NOMO-1 treated with dmso at 0.1 percent for 144 hours (cell line): ENCODE measurements around the gene ST3GAL6.

Experiments used
- DNase-seq: peaks from one replicate; lab custom pipeline; 2025; ENCODE audit not compliant: unreplicated experiment; lab: John Stamatoyannopoulos, UW

ST3GAL6 gene

GRCh38 chr3:98763076-98763475, at the start of gene ST3GAL6:
ST3GAL6 (plus strand) TSS chr3:98763340; CDS start chr3:98768441, 5,101 bp downstream.
- DNase-seq: peak; percentile 77

- DNase-seq: no peak
These were observed 49.2 kb upstream of the ST3GAL6 start for GRCh38 chr3:98713984-98714383.

- DNase-seq: no peak
These were observed 45.6 kb upstream of the ST3GAL6 start for GRCh38 chr3:98717584-98717983.

GRCh38 chr3:98718730-98719129, 44.4 kb upstream of the ST3GAL6 start:
- DNase-seq: no peak

- DNase-seq: no peak
These were observed 41.4 kb upstream of the ST3GAL6 start for GRCh38 chr3:98721776-98722175.

- DNase-seq: no peak
These were observed 40.8 kb upstream of the ST3GAL6 start for GRCh38 chr3:98722389-98722788.

- no peak for DNase-seq
These were observed 37.8 kb upstream of the ST3GAL6 start for GRCh38 chr3:98725352-98725751.

- no peak for DNase-seq
These were observed 37.1 kb upstream of the ST3GAL6 start for GRCh38 chr3:98726084-98726483.

GRCh38 chr3:98727638-98728037, 35.5 kb upstream of the ST3GAL6 start:
- no peak for DNase-seq

- no peak for DNase-seq
These were observed 34.5 kb upstream of the ST3GAL6 start for GRCh38 chr3:98728672-98729071.

- peak; percentile 19 for DNase-seq
These were observed 32.8 kb upstream of the ST3GAL6 start for GRCh38 chr3:98730338-98730737.

- DNase-seq: no peak
These were observed 32.1 kb upstream of the ST3GAL6 start for GRCh38 chr3:98730886-98731537.

GRCh38 chr3:98731720-98732285, 31.3 kb upstream of the ST3GAL6 start:
- DNase-seq: no peak

- DNase-seq: no peak
These were observed 30.7 kb upstream of the ST3GAL6 start for GRCh38 chr3:98732286-98733052.

GRCh38 chr3:98733053-98733811, 29.9 kb upstream of the ST3GAL6 start:
- DNase-seq: no peak

GRCh38 chr3:98733812-98734281, 29.3 kb upstream of the ST3GAL6 start:
- no peak for DNase-seq

GRCh38 chr3:98734306-98734705, 28.8 kb upstream of the ST3GAL6 start:
- DNase-seq: no peak

- DNase-seq: no peak
These were observed 28.4 kb upstream of the ST3GAL6 start for GRCh38 chr3:98734735-98735134.

GRCh38 chr3:98735296-98735695, 27.8 kb upstream of the ST3GAL6 start:
- no peak for DNase-seq

- DNase-seq: no peak
These were observed 27.3 kb upstream of the ST3GAL6 start for GRCh38 chr3:98735761-98736269.

- DNase-seq: no peak
These were observed 25.8 kb upstream of the ST3GAL6 start for GRCh38 chr3:98737301-98737700.
